ENCODE data around the gene ENAH. TPM values are rescaled to one million over a fixed set of nuclear protein-coding genes. Genes with fewer than 3 reads are reported as not detected.

ENAH gene
- total RNA-seq, 1 donor from 2014 or later: 179 TPM

GRCh38 chr1:225655509-225656258 is 2.8 kb upstream of the ENAH start:
- no peak for TF ChIP-seq CTCF (conservative IDR thresholded peaks at IDR 0.05)
- no peaks in the 10 kb centered on the region for H3K9me3 Mint-ChIP-seq
- H3K4me1 Mint-ChIP-seq: peaks cover 41% of the 10 kb centered on the region
- peaks cover 2% of the 10 kb centered on the region for H3K36me3 Mint-ChIP-seq (ENCODE audit: low read depth)
- H3K27ac Mint-ChIP-seq (ENCODE audit: unreplicated experiment): no peak overlapping the region
- no peak for DNase-seq (ENCODE audit: low read depth, low spot score)
- H3K27me3 Mint-ChIP-seq (ENCODE audit: low read depth): no peaks in the 10 kb centered on the region
- peak overlapping the region; percentile 80 for H3K4me3 Mint-ChIP-seq

GRCh38 chr1:225654688-225655508 is 2.0 kb upstream of the ENAH start:
- Mint-ChIP-seq H3K4me1 (peaks cover 49% of the 10 kb centered on the region), H3K27ac (ENCODE audit: unreplicated experiment) (no peak overlapping the region), H3K4me3 (peak overlapping the region; percentile 86), H3K27me3 (ENCODE audit: low read depth) (no peaks in the 10 kb centered on the region), H3K36me3 (ENCODE audit: low read depth) (peaks cover 2% of the 10 kb centered on the region), H3K9me3 (no peaks in the 10 kb centered on the region)
- TF ChIP-seq CTCF (conservative IDR thresholded peaks at IDR 0.05): no peak
- no peak for DNase-seq (ENCODE audit: low read depth, low spot score)

- no peak for TF ChIP-seq CTCF (conservative IDR thresholded peaks at IDR 0.05)
- Mint-ChIP-seq H3K4me1 (peaks cover 55% of the 10 kb centered on the region), H3K9me3 (no peaks in the 10 kb centered on the region), H3K27ac (ENCODE audit: unreplicated experiment) (peak overlapping the region; percentile 92), H3K4me3 (peak overlapping the region; percentile 86), H3K27me3 (ENCODE audit: low read depth) (no peaks in the 10 kb centered on the region), H3K36me3 (ENCODE audit: low read depth) (peaks cover 2% of the 10 kb centered on the region)
- DNase-seq (ENCODE audit: low read depth, low spot score): no peak
Observed at GRCh38 chr1:225654277-225654597, 1.3 kb upstream of the ENAH start.

GRCh38 chr1:225653463-225654276 is 747 bp upstream of the ENAH start:
- no peak for TF ChIP-seq CTCF (conservative IDR thresholded peaks at IDR 0.05)

More at GRCh38 chr1:225653463-225654276, 747 bp upstream of the ENAH start:
- Mint-ChIP-seq H3K9me3 (no peaks in the 10 kb centered on the region), H3K27ac (ENCODE audit: unreplicated experiment) (peak overlapping the region; percentile 92), H3K36me3 (ENCODE audit: low read depth) (peaks cover 2% of the 10 kb centered on the region), H3K4me1 (peaks cover 60% of the 10 kb centered on the region), H3K27me3 (ENCODE audit: low read depth) (no peaks in the 10 kb centered on the region), H3K4me3 (peak overlapping the region; percentile 86)
- peak; percentile 56 for DNase-seq (ENCODE audit: low read depth, low spot score)
